Gastrocnemius medialis (tissue), 4 donors: ENCODE results near the gene OR5H2. TPM values are rescaled to one million over a fixed set of nuclear protein-coding genes. Genes with fewer than 3 reads are reported as not detected.

Experiments
- ATAC-seq, 2 donors: fragments of 150-250 bp; one replicate each; pipeline ENCODE4 v1.9.1; 2016
- DNase-seq, 2 donors: peaks; one replicate each; pipeline ENCODE4 v3.0.0-alpha.2; 2019
- H3K27ac ChIP-seq, 4 donors: fragments of 200-600 bp; sonication (generic); 1 replicate in 1 of 4; 2 replicates in 3 of 4; pipeline ENCODE4 v1.5.1; 2016 to 2018; ENCODE audit warnings: mild to moderate bottlenecking in 2 of 4, moderate library complexity in 1 of 4
- H3K27me3 ChIP-seq, 3 donors: fragments of 200-600 bp; sonication (generic) in 2 of 3; 1 replicate in 1 of 3; 2 replicates in 2 of 3; pipeline versions ENCODE4 v1.5.1 to v1.6.0; 2016 to 2019; ENCODE audit warnings: mild to moderate bottlenecking in 1 of 3, moderate library complexity in 1 of 3
- H3K36me3 ChIP-seq, 2 donors: fragments of 200-600 bp; sonication (generic) in 1 of 2; one replicate each; pipeline ENCODE4 v1.5.1; 2017 to 2018
- H3K4me1 ChIP-seq, 2 donors: fragments of 200-600 bp; sonication (generic) in 1 of 2; one replicate each; pipeline ENCODE4 v1.5.1; 2016 to 2017; ENCODE audit warnings: mild to moderate bottlenecking in 2 of 2
- H3K4me3 ChIP-seq, 4 donors: fragments of 200-600 bp; sonication (generic) in 3 of 4; 1 replicate in 1 of 4; 2 replicates in 3 of 4; pipeline ENCODE4 v1.5.1; 2016 to 2019; ENCODE audit warnings: mild to moderate bottlenecking in 2 of 4
- H3K9me3 ChIP-seq, 3 donors: fragments of 200-600 bp; sonication (generic) in 2 of 3; 1 replicate in 1 of 3; 2 replicates in 2 of 3; pipeline ENCODE4 v1.5.1; 2016 to 2019
- CTCF ChIP-seq, 5 experiments: fragments of 450-650 bp in 3 of 5; fragments of 200-600 bp in 2 of 5; sonication (generic) in 2 of 5; IDR thresholded peaks in 4 of 5; conservative IDR thresholded peaks in 1 of 5; 1 replicate in 4 of 5; 2 replicates in 1 of 5; pipeline ENCODE4 v1.5.1; 2016 to 2019; ENCODE audit warnings: antibody characterized with exemption in 5 of 5, mild to moderate bottlenecking in 3 of 5, moderate library complexity in 3 of 5
- POLR2A ChIP-seq, 2 donors: fragments of 450-650 bp; IDR thresholded peaks; one replicate each; pipeline ENCODE4 v1.6.1; 2017; ENCODE audit warnings: antibody characterized with exemption in 2 of 2, mild to moderate bottlenecking in 2 of 2, moderate library complexity in 2 of 2
- in situ Hi-C, 4 donors: fragments of 200-750 bp; cut with MboI; loops; one replicate each; pipeline versions ENCODE4 v1.15.0 to v1.8.0; 2017; ENCODE audit warnings: low sequenced_read_pairs in 4 of 4
- intact Hi-C: fragments of 100-400 bp; cut with DNase I; formaldehyde crosslinking; loops from one replicate; pipeline ENCODE4 v1.15.1; 2023; ENCODE audit warnings: low total_unique reads
- total RNA-seq, 4 donors: library from RNA; depleted of rRNA; stranded (reverse); fragments of >200 nt; gene quantifications; one replicate each; pipeline versions ENCODE4 v1.1.0 to v1.2.3, GENCODE V29; 2016

The OR5H2 gene
- not detected for total RNA-seq

GRCh38 chr3:98282205-98282604 is at the start of gene OR5H2:
Gene OR5H2, plus strand, starts transcription at chr3:98282505. Its CDS starts 398 bp downstream, at chr3:98282903.
- Histone ChIP-seq H3K4me3 (no peak within 1 kb of the TSS), H3K36me3 (no peaks in the 10 kb centered on the region), H3K27me3 (no peaks in the 10 kb centered on the region), H3K4me1 (no peaks in the 10 kb centered on the region), H3K27ac (no peak within 1 kb of the TSS), H3K9me3 (no peaks in the 10 kb centered on the region)
- TF ChIP-seq POLR2A (IDR thresholded peaks at IDR 0.05) = no peak
- TF ChIP-seq CTCF (IDR thresholded peaks at IDR 0.05 in 4 of 5, conservative IDR thresholded peaks at IDR 0.05 in 1 of 5) = no peak
- in situ Hi-C loops (no loop called here), intact Hi-C loops (no loop called here)
- no peak for DNase-seq
- no peak for ATAC-seq

GRCh38 chr3:98233468-98233867 is 48.8 kb upstream of the OR5H2 start:
- TF ChIP-seq CTCF (IDR thresholded peaks at IDR 0.05 in 4 of 5, conservative IDR thresholded peaks at IDR 0.05 in 1 of 5) (no peak), POLR2A (IDR thresholded peaks at IDR 0.05) (no peak)
- intact Hi-C loops (no loop called here), in situ Hi-C loops (no loop called here)
- H3K4me1 ChIP-seq = no peaks in the 10 kb centered on the region
- no peak overlapping the region for H3K4me3 ChIP-seq
- H3K27me3 ChIP-seq = no peaks in the 10 kb centered on the region
- DNase-seq (no peak), ATAC-seq (no peak)
- H3K9me3 ChIP-seq = no peaks in the 10 kb centered on the region
- no peak overlapping the region for H3K27ac ChIP-seq
- H3K36me3 ChIP-seq = no peaks in the 10 kb centered on the region

- Histone ChIP-seq H3K4me1 (no peaks in the 10 kb centered on the region), H3K27ac (no peak overlapping the region), H3K27me3 (no peaks in the 10 kb centered on the region), H3K36me3 (no peaks in the 10 kb centered on the region), H3K4me3 (no peak overlapping the region), H3K9me3 (no peaks in the 10 kb centered on the region)
- no peak for ATAC-seq
- intact Hi-C loops = no loop called here
- in situ Hi-C loops = no loop called here
- no peak for DNase-seq
- TF ChIP-seq POLR2A (IDR thresholded peaks at IDR 0.05) (no peak), CTCF (IDR thresholded peaks at IDR 0.05 in 4 of 5, conservative IDR thresholded peaks at IDR 0.05 in 1 of 5) (no peak)
These were observed 42.2 kb upstream of the OR5H2 start for GRCh38 chr3:98240131-98240530.

- in situ Hi-C loops (no loop called here), intact Hi-C loops (no loop called here)
- no peaks in the 10 kb centered on the region for H3K4me1 ChIP-seq
- no peaks in the 10 kb centered on the region for H3K27me3 ChIP-seq
- H3K9me3 ChIP-seq = no peaks in the 10 kb centered on the region
- no peak overlapping the region for H3K4me3 ChIP-seq
- TF ChIP-seq CTCF (IDR thresholded peaks at IDR 0.05 in 4 of 5, conservative IDR thresholded peaks at IDR 0.05 in 1 of 5) = no peak
- TF ChIP-seq POLR2A (IDR thresholded peaks at IDR 0.05) = no peak
- no peak overlapping the region for H3K27ac ChIP-seq
- no peaks in the 10 kb centered on the region for H3K36me3 ChIP-seq
- ATAC-seq (no peak), DNase-seq (no peak)
These were observed 40.1 kb upstream of the OR5H2 start for GRCh38 chr3:98242155-98242554.

GRCh38 chr3:98243843-98244242 is 38.5 kb upstream of the OR5H2 start:
- in situ Hi-C loops (no loop called here), intact Hi-C loops (no loop called here)
- Histone ChIP-seq H3K9me3 (no peaks in the 10 kb centered on the region), H3K4me3 (no peak overlapping the region), H3K27me3 (no peaks in the 10 kb centered on the region), H3K27ac (no peak overlapping the region), H3K4me1 (no peaks in the 10 kb centered on the region), H3K36me3 (no peaks in the 10 kb centered on the region)
- no peak for ATAC-seq
- TF ChIP-seq CTCF (IDR thresholded peaks at IDR 0.05 in 4 of 5, conservative IDR thresholded peaks at IDR 0.05 in 1 of 5) (no peak), POLR2A (IDR thresholded peaks at IDR 0.05) (no peak)
- no peak for DNase-seq
